CD14-positive monocyte (primary cell): ENCODE data around the gene GSK3A. TPM values are rescaled to one million over a fixed set of nuclear protein-coding genes. Genes with fewer than 3 reads are reported as not detected.

Experiments
- DNase-seq, 3 donors: peaks; one replicate each; pipeline ENCODE4 v3.0.0-alpha.2; 2011 to 2022
- H2AFZ ChIP-seq: 2 replicates; pipeline ENCODE4 v1.6.0; 2012; ENCODE audit warnings: mild to moderate bottlenecking, low read depth, low read length, inconsistent platforms; ENCODE audit not compliant: insufficient read depth, poor library complexity, severe bottlenecking
- H3K27ac ChIP-seq, 2 donors: 1 replicate in 1 of 2; 2 replicates in 1 of 2; pipeline ENCODE4 v1.5.1; 2012 to 2013; ENCODE audit warnings: low read length in 2 of 2, control low read depth in 1 of 2, inconsistent platforms in 1 of 2, low read depth in 1 of 2, mild to moderate bottlenecking in 1 of 2
- H3K27me3 ChIP-seq, 2 donors: one replicate each; pipeline versions ENCODE4 v1.6.0 to v1.6.1; 2011 to 2013; ENCODE audit warnings: low read length in 2 of 2; ENCODE audit not compliant: control insufficient read depth in 2 of 2, insufficient read depth in 2 of 2
- H3K36me3 ChIP-seq, 2 donors: replicated peaks in 1 of 2; 1 replicate in 1 of 2; 2 replicates in 1 of 2; pipeline versions ENCODE4 v1.5.1 to v1.6.1; 2012 to 2013; ENCODE audit warnings: low read length in 2 of 2, control low read depth in 1 of 2, inconsistent platforms in 1 of 2, mild to moderate bottlenecking in 1 of 2; ENCODE audit not compliant: insufficient read depth in 2 of 2, control insufficient read depth in 1 of 2
- H3K4me1 ChIP-seq, 2 donors: 1 replicate in 1 of 2; 2 replicates in 1 of 2; pipeline versions ENCODE4 v1.5.1 to v1.6.1; 2012 to 2013; ENCODE audit warnings: low read length in 2 of 2, control low read depth in 1 of 2, inconsistent platforms in 1 of 2, mild to moderate bottlenecking in 1 of 2, moderate library complexity in 1 of 2; ENCODE audit not compliant: insufficient read depth in 2 of 2, control insufficient read depth in 1 of 2
- H3K4me2 ChIP-seq: replicated peaks from 2 replicates; pipeline ENCODE3; 2012; ENCODE audit warnings: low read length, moderate library complexity, mild to moderate bottlenecking; ENCODE audit not compliant: poor library complexity, severe bottlenecking; ENCODE audit errors: extremely low read depth
- H3K4me3 ChIP-seq, 3 experiments: fragments of 200-600 bp in 1 of 3; sonication (generic) in 1 of 3; replicated peaks in 1 of 3; 1 replicate in 2 of 3; 2 replicates in 1 of 3; pipeline ENCODE4 v1.5.1; 2011 to 2013; ENCODE audit warnings: low read length in 3 of 3, mild to moderate bottlenecking in 3 of 3, control low read depth in 2 of 3, low read depth in 2 of 3, inconsistent platforms in 1 of 3, moderate library complexity in 1 of 3
- H3K79me2 ChIP-seq: 2 replicates; pipeline ENCODE4 v1.6.0; 2012; ENCODE audit warnings: mild to moderate bottlenecking, control low read depth, inconsistent platforms, low read length, moderate library complexity; ENCODE audit not compliant: insufficient read depth
- H3K9ac ChIP-seq: 2 replicates; pipeline ENCODE4 v1.6.0; 2017; ENCODE audit warnings: low read length, mild to moderate bottlenecking; ENCODE audit not compliant: insufficient read depth, poor library complexity, severe bottlenecking
- H3K9me3 ChIP-seq, 2 donors: replicated peaks in 1 of 2; 1 replicate in 1 of 2; 2 replicates in 1 of 2; pipeline versions ENCODE4 v1.5.1 to v1.6.1; 2012 to 2013; ENCODE audit warnings: low read length in 2 of 2, control low read depth in 1 of 2; ENCODE audit not compliant: control insufficient read depth in 1 of 2, insufficient read depth in 1 of 2
- H4K20me1 ChIP-seq: 2 replicates; pipeline ENCODE4 v1.6.0; 2012; ENCODE audit warnings: mild to moderate bottlenecking, low read length, control low read depth, moderate library complexity; ENCODE audit not compliant: insufficient read depth
- H3K27ac Mint-ChIP-seq, 7 donors: one replicate each; pipeline ENCODE4 v1.8.0; 2020; ENCODE audit warnings: mild to moderate bottlenecking in 7 of 7, mixed read lengths in 7 of 7, moderate library complexity in 6 of 7, inconsistent platforms in 2 of 7
- H3K27me3 Mint-ChIP-seq, 3 donors: one replicate each; pipeline ENCODE4 v1.8.0; 2021 to 2022; ENCODE audit warnings: low read depth in 3 of 3, mild to moderate bottlenecking in 3 of 3, mixed read lengths in 3 of 3, moderate library complexity in 3 of 3, inconsistent platforms in 1 of 3
- H3K36me3 Mint-ChIP-seq, 2 donors: one replicate each; pipeline ENCODE4 v1.8.0; 2020; ENCODE audit warnings: mixed read lengths in 2 of 2, inconsistent platforms in 1 of 2, mild to moderate bottlenecking in 1 of 2
- H3K4me1 Mint-ChIP-seq: one replicate; pipeline ENCODE4 v1.8.0; 2020; ENCODE audit warnings: mild to moderate bottlenecking, mixed read lengths
- H3K4me3 Mint-ChIP-seq, 2 donors: one replicate each; pipeline ENCODE4 v1.8.0; 2020; ENCODE audit warnings: mild to moderate bottlenecking in 2 of 2, mixed read lengths in 2 of 2, moderate library complexity in 1 of 2
- H3K9me3 Mint-ChIP-seq, 7 donors: one replicate each; pipeline ENCODE4 v1.8.0; 2020 to 2022; ENCODE audit warnings: mixed read lengths in 7 of 7, mild to moderate bottlenecking in 6 of 7, moderate library complexity in 6 of 7, inconsistent platforms in 2 of 7
- WGBS: methylation state at CpG from one replicate; pipeline ENCODE4 v1.1.5; 2013; ENCODE audit warnings: missing lambda C conversion rate; ENCODE audit not compliant: insufficient coverage; 5-methylcytosine and 5-hydroxymethylcytosine counted together
- intact Hi-C, 2 donors: fragments of 100-400 bp; cut with micrococcal nuclease; formaldehyde crosslinking; loops; one replicate each; pipeline versions ENCODE4 v1.15.0 to v1.15.1; 2023
- polyA plus RNA-seq, 3 donors: library from polyadenylated mRNA; depleted of rRNA in 1 of 3; unstranded in 2 of 3; stranded (reverse) in 1 of 3; fragments of 300-500 nt in 2 of 3; fragments of >200 nt in 1 of 3; fragmentation: Illumina TruSeq in 2 of 3; gene quantifications; 1 replicate in 2 of 3; 2 replicates in 1 of 3; pipeline ENCODE4 v1.2.3, GENCODE V29; 2012 to 2021
- TF ChIP-seq, protein P1 (sequence below): fragments of 200-600 bp; IDR thresholded peaks from one replicate; pipeline ENCODE4 v1.8.0; 2022; ENCODE audit warnings: antibody characterized with exemption, mild to moderate bottlenecking

The GSK3A gene
- polyA plus RNA-seq, 3 donors: 12.3 to 47.2 (median 14.9) TPM

DNA sequence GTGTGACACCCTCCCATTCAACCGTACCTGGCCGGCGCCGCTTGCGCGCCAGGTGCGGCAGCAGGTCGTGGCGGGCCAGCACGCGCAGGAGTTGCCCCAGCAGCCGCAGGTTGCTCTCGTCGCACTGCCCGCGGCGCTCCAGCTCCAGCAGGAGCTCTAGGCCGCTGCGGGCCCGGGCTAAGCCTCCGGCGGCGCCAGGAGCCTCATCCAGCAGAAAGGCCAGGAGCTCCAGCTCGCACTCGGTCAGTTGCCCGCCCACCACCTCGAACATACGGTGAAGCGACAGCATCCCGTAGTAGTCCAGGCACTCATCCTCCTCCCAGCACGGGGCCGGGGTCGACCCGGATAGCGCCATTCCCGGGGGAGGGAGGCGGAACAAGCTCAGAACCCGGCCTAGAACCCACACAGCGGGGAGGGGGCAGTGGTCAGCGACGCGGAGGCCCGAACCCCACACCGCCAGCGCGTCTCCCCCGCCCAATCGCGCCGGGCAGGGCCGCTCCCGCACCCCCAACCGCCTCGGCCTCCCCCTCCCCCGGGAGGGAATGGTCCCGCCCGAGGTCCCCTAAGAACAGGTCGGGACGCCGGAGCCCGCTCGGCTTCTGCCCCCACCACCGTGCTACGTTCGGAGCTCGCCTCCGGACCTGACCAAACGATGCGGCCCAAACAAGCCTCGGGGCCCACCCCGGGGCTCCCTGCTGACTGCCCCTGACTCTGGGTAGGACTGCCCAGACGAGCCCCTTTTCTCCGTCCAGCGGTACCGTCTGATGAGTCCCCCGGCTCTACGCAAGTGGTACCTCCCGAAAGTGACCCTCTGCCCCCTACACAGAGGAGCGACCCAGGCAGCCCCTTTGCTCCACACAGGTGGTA is 25.5 kb downstream of the GSK3A start:
- WGBS: under 1% methylated on average over 79 of the region's 79 CpGs

More for the DNA sequence above, 25.5 kb downstream of the GSK3A start:
- H3K4me1 ChIP-seq: peaks cover 77 to 86% of the 10 kb centered on the region in 2 donors
- H3K27ac ChIP-seq: peak overlapping the region; percentile 96 to 98
- H3K4me1 Mint-ChIP-seq: peaks cover 72% of the 10 kb centered on the region
- H3K9me3 ChIP-seq: no peaks in the 10 kb centered on the region
- H3K27me3 Mint-ChIP-seq: peaks cover 0 to 1% (median 0%) of the 10 kb centered on the region in 3 donors
- intact Hi-C loops: loop anchor here (1.0 to 5.0 kb wide), 4 partner anchors 16 to 35 kb away; no protein-coding TSS in a partner anchor
- peaks cover 0 to 2% (median 0%) of the 10 kb centered on the region in 7 donors for H3K9me3 Mint-ChIP-seq
- TF ChIP-seq, protein P1, sequence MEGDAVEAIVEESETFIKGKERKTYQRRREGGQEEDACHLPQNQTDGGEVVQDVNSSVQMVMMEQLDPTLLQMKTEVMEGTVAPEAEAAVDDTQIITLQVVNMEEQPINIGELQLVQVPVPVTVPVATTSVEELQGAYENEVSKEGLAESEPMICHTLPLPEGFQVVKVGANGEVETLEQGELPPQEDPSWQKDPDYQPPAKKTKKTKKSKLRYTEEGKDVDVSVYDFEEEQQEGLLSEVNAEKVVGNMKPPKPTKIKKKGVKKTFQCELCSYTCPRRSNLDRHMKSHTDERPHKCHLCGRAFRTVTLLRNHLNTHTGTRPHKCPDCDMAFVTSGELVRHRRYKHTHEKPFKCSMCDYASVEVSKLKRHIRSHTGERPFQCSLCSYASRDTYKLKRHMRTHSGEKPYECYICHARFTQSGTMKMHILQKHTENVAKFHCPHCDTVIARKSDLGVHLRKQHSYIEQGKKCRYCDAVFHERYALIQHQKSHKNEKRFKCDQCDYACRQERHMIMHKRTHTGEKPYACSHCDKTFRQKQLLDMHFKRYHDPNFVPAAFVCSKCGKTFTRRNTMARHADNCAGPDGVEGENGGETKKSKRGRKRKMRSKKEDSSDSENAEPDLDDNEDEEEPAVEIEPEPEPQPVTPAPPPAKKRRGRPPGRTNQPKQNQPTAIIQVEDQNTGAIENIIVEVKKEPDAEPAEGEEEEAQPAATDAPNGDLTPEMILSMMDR: no peak
- H3K4me3 ChIP-seq: peak overlapping the region; percentile 73 to 96 (median 91)
- peak overlapping the region; percentile 89 to 96 for H3K4me3 Mint-ChIP-seq
- H3K27ac Mint-ChIP-seq: peak overlapping the region; percentile 98 to 100 (median 99)
- H3K36me3 ChIP-seq: peaks cover 32 to 41% of the 10 kb centered on the region in 2 donors
- H3K9ac ChIP-seq: peak overlapping the region; percentile 88
- peaks cover 90% of the 10 kb centered on the region for H3K79me2 ChIP-seq
- peaks cover 62% of the 10 kb centered on the region for H4K20me1 ChIP-seq
- no peaks in the 10 kb centered on the region for H3K27me3 ChIP-seq
- H2AFZ ChIP-seq: peak overlapping the region; percentile 51
- H3K4me2 ChIP-seq: peak overlapping the region; percentile 95
- H3K36me3 Mint-ChIP-seq: peaks cover 39 to 43% of the 10 kb centered on the region in 2 donors
- DNase-seq: no peak
